ENCODE results near the gene RGS7BP. TPM values are rescaled to one million over a fixed set of nuclear protein-coding genes. Genes with fewer than 3 reads are reported as not detected.
A peak's percentile ranks its signal among the peaks of the same experiment; 100 is the strongest.
"Not testable (repeated sequence)": the region's sequence is repeated elsewhere in the genome, so short reads cannot be mapped to it uniquely, and the experiment has no call there.

The RGS7BP gene
- total RNA-seq, 2 donors from 2014 or later, result 24.3 to 31.1 TPM

DNA sequence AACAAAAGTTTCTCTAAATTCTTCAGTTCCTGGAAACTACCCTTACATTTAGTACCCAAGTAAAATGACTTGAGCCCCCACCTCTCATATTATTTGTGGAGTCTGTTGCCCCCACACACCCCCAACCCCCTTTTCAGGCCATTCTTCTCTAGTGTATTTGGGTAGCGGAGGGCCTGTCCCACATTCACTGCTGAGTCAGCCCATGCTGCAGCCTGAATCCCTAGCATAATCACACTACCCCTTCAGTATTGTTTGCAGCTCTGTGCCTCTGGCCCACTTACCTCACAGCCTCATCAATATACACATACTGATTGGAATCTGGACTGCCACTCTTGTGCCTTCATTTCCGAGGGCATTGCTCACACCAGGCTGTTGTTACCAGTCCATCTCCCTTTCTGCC, 26.8 kb downstream of the RGS7BP start:
- ATAC-seq (ENCODE audit: insufficient number of reproducible peaks, low FRiP score, low read depth), result no peak

DNA sequence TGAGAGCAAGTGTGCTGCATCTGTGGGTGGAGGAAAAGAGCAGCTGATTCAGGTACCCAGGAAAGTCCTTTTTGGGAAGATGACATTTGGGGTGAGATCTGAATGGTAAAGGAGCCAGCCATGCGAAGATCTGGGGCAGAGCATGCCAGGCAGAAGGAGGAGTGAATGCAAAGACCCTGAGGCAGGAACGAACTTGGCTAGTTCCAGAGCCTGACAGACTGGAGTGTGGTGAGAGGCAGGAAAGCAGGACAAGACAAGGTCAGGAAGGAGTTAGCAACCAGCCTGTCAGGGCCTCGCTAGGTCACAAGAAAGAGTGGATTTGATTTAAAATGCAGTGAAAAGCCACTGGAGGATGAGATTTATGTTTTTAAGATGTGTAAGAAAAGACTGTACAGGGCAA, 28.2 kb downstream of the RGS7BP start:
- no peaks in the 10 kb centered on the region for H3K27me3 ChIP-seq (replicated peaks; ENCODE audit: insufficient read depth)
- ATAC-seq (ENCODE audit: insufficient number of reproducible peaks, low FRiP score, low read depth) (no peak), DNase-seq (ENCODE audit: low spot score) (no peak)
- no peak overlapping the region for H3K27ac ChIP-seq
- H3K4me1 ChIP-seq (ENCODE audit: control insufficient read depth in 1 of 2, low read depth in 2 of 2), result peaks cover 23 to 44% of the 10 kb centered on the region in 2 donors
- H3K9me3 ChIP-seq, result no peaks in the 10 kb centered on the region
- H3K36me3 ChIP-seq, result no peaks in the 10 kb centered on the region
- H3K4me3 ChIP-seq, result no peak overlapping the region
- no peak for TF ChIP-seq CTCF (IDR thresholded peaks at IDR 0.05)

More for the DNA sequence above, 26.8 kb downstream of the RGS7BP start:
- Histone ChIP-seq H3K4me1 (ENCODE audit: control insufficient read depth in 1 of 2, low read depth in 2 of 2) (peaks cover 23 to 46% of the 10 kb centered on the region in 2 donors), H3K27ac (peak overlapping the region in 1 of 2 donors; percentile 64), H3K9me3 (no peaks in the 10 kb centered on the region), H3K4me3 (peak overlapping the region; percentile 25), H3K27me3 (replicated peaks; ENCODE audit: insufficient read depth) (no peaks in the 10 kb centered on the region), H3K36me3 (no peaks in the 10 kb centered on the region)
- DNase-seq (ENCODE audit: low spot score), result no peak
- TF ChIP-seq CTCF (IDR thresholded peaks at IDR 0.05), result no peak

- Histone ChIP-seq H3K27ac (peak overlapping the region; percentile 67 to 68), H3K36me3 (no peaks in the 10 kb centered on the region), H3K9me3 (no peaks in the 10 kb centered on the region), H3K4me3 (no peak overlapping the region), H3K4me1 (ENCODE audit: control insufficient read depth in 1 of 2, low read depth in 2 of 2) (peaks cover 8 to 71% of the 10 kb centered on the region in 2 donors), H3K27me3 (replicated peaks; ENCODE audit: insufficient read depth) (no peaks in the 10 kb centered on the region)
- DNase-seq (ENCODE audit: low spot score), result no peak
- TF ChIP-seq CTCF (IDR thresholded peaks at IDR 0.05), result no peak
- no peak for ATAC-seq (ENCODE audit: insufficient number of reproducible peaks, low FRiP score, low read depth)
These were observed 52.1 kb downstream of the RGS7BP start for GRCh38 chr5:64557911-64558310.

- not testable (repeated sequence) for DNase-seq (ENCODE audit: low spot score); H3K4me3 ChIP-seq; H3K36me3 ChIP-seq; ATAC-seq (ENCODE audit: insufficient number of reproducible peaks, low FRiP score, low read depth); H3K27me3 ChIP-seq (replicated peaks; ENCODE audit: insufficient read depth); H3K27ac ChIP-seq; H3K9me3 ChIP-seq
- H3K4me1 ChIP-seq (ENCODE audit: control insufficient read depth in 1 of 2, low read depth in 2 of 2), result peaks cover 8 to 71% of the 10 kb centered on the region in 2 donors
These were observed 52.8 kb downstream of the RGS7BP start for GRCh38 chr5:64558641-64559040.

GRCh38 chr5:64566310-64566916, 60.6 kb downstream of the RGS7BP start:
- peaks cover 36 to 79% of the 10 kb centered on the region in 2 donors for H3K4me1 ChIP-seq (ENCODE audit: control insufficient read depth in 1 of 2, low read depth in 2 of 2)
- H3K4me3 ChIP-seq, result no peak overlapping the region
- H3K9me3 ChIP-seq, result no peaks in the 10 kb centered on the region
- TF ChIP-seq CTCF (IDR thresholded peaks at IDR 0.05), result no peak
- no peaks in the 10 kb centered on the region for H3K36me3 ChIP-seq
- no peak for ATAC-seq (ENCODE audit: insufficient number of reproducible peaks, low FRiP score, low read depth)
- no peaks in the 10 kb centered on the region for H3K27me3 ChIP-seq (replicated peaks; ENCODE audit: insufficient read depth)
- no peak for DNase-seq (ENCODE audit: low spot score)
- H3K27ac ChIP-seq, result peak overlapping the region in 1 of 2 donors; percentile 34

DNA sequence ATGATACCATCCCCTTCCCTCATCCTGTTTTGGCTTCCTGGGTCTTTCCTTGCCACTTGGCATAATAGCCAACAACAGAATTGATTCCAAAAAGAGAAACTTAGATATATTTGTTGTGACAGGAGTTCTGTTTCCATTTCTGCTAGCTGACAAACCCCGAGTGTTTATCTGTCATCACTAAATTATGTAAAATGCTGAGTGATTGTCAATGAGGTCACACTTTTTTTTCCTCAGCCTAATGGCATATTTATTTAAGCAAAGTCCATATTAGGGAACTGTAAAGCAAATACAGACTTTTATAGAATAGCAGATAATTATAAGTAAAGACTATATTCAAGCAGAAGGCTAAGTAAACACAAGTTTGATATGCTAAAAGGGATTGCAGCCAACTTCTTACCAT, 64.0 kb downstream of the RGS7BP start:
- H3K4me3 ChIP-seq, result peak overlapping the region; percentile 8
- ATAC-seq (ENCODE audit: insufficient number of reproducible peaks, low FRiP score, low read depth) (no peak), DNase-seq (ENCODE audit: low spot score) (no peak)
- peaks cover 24 to 59% of the 10 kb centered on the region in 2 donors for H3K4me1 ChIP-seq (ENCODE audit: control insufficient read depth in 1 of 2, low read depth in 2 of 2)
- TF ChIP-seq CTCF (IDR thresholded peaks at IDR 0.05), result no peak
- peak overlapping the region in 1 of 2 donors; percentile 38 for H3K27ac ChIP-seq
- H3K9me3 ChIP-seq, result no peaks in the 10 kb centered on the region
- no peaks in the 10 kb centered on the region for H3K36me3 ChIP-seq
- no peaks in the 10 kb centered on the region for H3K27me3 ChIP-seq (replicated peaks; ENCODE audit: insufficient read depth)

Data from thoracic aorta (tissue), 2 donors.